Testis (tissue), 3 donors: ENCODE results near the gene BCAR3. TPM values are rescaled to one million over a fixed set of nuclear protein-coding genes. Genes with fewer than 3 reads are reported as not detected.
"Not testable (repeated sequence)": the region's sequence is repeated elsewhere in the genome, so short reads cannot be mapped to it uniquely, and the experiment has no call there.

Source experiments
- DNase-seq: peaks from one replicate; pipeline ENCODE4 v3.0.0-alpha.2; 2019
- H3K27ac ChIP-seq, 2 donors: fragments of 200-600 bp; sonication (generic); one replicate each; pipeline ENCODE4 v1.5.1; 2019
- H3K27me3 ChIP-seq: fragments of 200-600 bp; sonication (generic); one replicate; pipeline ENCODE4 v1.5.1; 2019
- H3K36me3 ChIP-seq: fragments of 200-600 bp; sonication (generic); one replicate; pipeline ENCODE4 v1.5.1; 2017; ENCODE audit warnings: low read depth; ENCODE audit errors: missing control alignments
- H3K4me1 ChIP-seq: fragments of 200-600 bp; sonication (generic); one replicate; pipeline ENCODE4 v1.5.1; 2019
- H3K4me3 ChIP-seq, 2 donors: fragments of 200-600 bp; sonication (generic); one replicate each; pipeline ENCODE4 v1.5.1; 2017 to 2019
- H3K9me3 ChIP-seq: fragments of 200-600 bp; sonication (generic); one replicate; pipeline ENCODE4 v1.5.1; 2017
- CTCF ChIP-seq, 3 experiments: fragments of 450-650 bp in 2 of 3; fragments of 200-600 bp in 1 of 3; sonication (generic) in 1 of 3; IDR thresholded peaks; one replicate each; pipeline ENCODE4 v1.5.1; 2016 to 2019; ENCODE audit warnings: antibody characterized with exemption in 3 of 3, mild to moderate bottlenecking in 2 of 3, moderate library complexity in 1 of 3
- POLR2A ChIP-seq: fragments of 450-650 bp; IDR thresholded peaks from one replicate; pipeline ENCODE4 v1.6.1; 2017; ENCODE audit warnings: antibody characterized with exemption, mild to moderate bottlenecking, moderate library complexity
- WGBS, 2 donors: methylation state at CpG; one replicate each; pipeline ENCODE4 v1.1.5; 2018; 5-methylcytosine and 5-hydroxymethylcytosine counted together
- intact Hi-C: fragments of 100-400 bp; cut with DNase I; formaldehyde crosslinking; loops from one replicate; pipeline ENCODE4 v1.15.1; 2023; ENCODE audit warnings: low total_unique reads
- polyA plus RNA-seq: library from polyadenylated mRNA; stranded (reverse); fragments of 350-450 nt; fragmentation: Illumina TruSeq; extraction: RNeasy Lipid Tissue Mini Kit (QIAGEN cat#74804); gene quantifications from one replicate; pipeline ENCODE4 v1.2.3, GENCODE V29; 2014; ENCODE audit warnings: low read depth, low replicate concordance; ENCODE audit not compliant: insufficient read depth
- total RNA-seq, 2 donors: library from RNA; depleted of rRNA; stranded (reverse); fragments of >200 nt; gene quantifications; one replicate each; pipeline ENCODE4 v1.2.3, GENCODE V29; 2016

Gene BCAR3
- total and polyA plus RNA-seq, 3 donors from 2014 or later = 23.2 to 55.9 (median 42.9) TPM

GRCh38 chr1:93661829-93662474 is 19.7 kb downstream of the BCAR3 start:
- 53 to 60% methylated on average over 7 of the region's 7 CpGs for WGBS, 2 donors
- Histone ChIP-seq H3K4me3 (no peak overlapping the region), H3K9me3 (no peaks in the 10 kb centered on the region), H3K36me3 (no peaks in the 10 kb centered on the region), H3K27me3 (no peaks in the 10 kb centered on the region), H3K27ac (peak overlapping the region; percentile 65 to 72), H3K4me1 (peaks cover 68% of the 10 kb centered on the region)
- DNase-seq = no peak
- no peak for TF ChIP-seq CTCF (IDR thresholded peaks at IDR 0.05)
- TF ChIP-seq POLR2A = no peak
- intact Hi-C loops = no loop called here

GRCh38 chr1:93661341-93661740 is 20.3 kb downstream of the BCAR3 start:
- DNase-seq, H3K4me3 ChIP-seq, H3K36me3 ChIP-seq, intact Hi-C loops, H3K27me3 ChIP-seq, H3K9me3 ChIP-seq: not testable (repeated sequence)
- WGBS, 2 donors = 88 to 95% methylated on average over 9 of the region's 9 CpGs
- H3K4me1 ChIP-seq = peaks cover 62% of the 10 kb centered on the region
- peak overlapping the region; percentile 65 to 72 for H3K27ac ChIP-seq

GRCh38 chr1:93659822-93660503 is 21.7 kb downstream of the BCAR3 start:
- Histone ChIP-seq H3K4me1 (peaks cover 49% of the 10 kb centered on the region), H3K27me3 (no peaks in the 10 kb centered on the region), H3K27ac (peak overlapping the region; percentile 21 to 45), H3K36me3 (no peaks in the 10 kb centered on the region), H3K9me3 (no peaks in the 10 kb centered on the region), H3K4me3 (no peak overlapping the region)
- intact Hi-C loops = no loop called here
- peak; percentile 70 for DNase-seq
- 31 to 55% methylated on average over 9 of the region's 9 CpGs for WGBS, 2 donors
- TF ChIP-seq POLR2A (no peak), CTCF (IDR thresholded peaks at IDR 0.05) (no peak)

GRCh38 chr1:93658188-93658587 is 23.4 kb downstream of the BCAR3 start:
- Histone ChIP-seq H3K27ac (no peak overlapping the region), H3K9me3 (no peaks in the 10 kb centered on the region), H3K4me1 (peaks cover 31% of the 10 kb centered on the region), H3K4me3 (no peak overlapping the region), H3K27me3 (no peaks in the 10 kb centered on the region), H3K36me3 (no peaks in the 10 kb centered on the region)
- no peak for DNase-seq
- intact Hi-C loops = no loop called here
- TF ChIP-seq POLR2A (no peak), CTCF (IDR thresholded peaks at IDR 0.05) (no peak)
- 96 to 98% methylated on average over 5 of the region's 5 CpGs for WGBS, 2 donors

- H3K9me3 ChIP-seq = no peaks in the 10 kb centered on the region
- no peak overlapping the region for H3K4me3 ChIP-seq
- no peaks in the 10 kb centered on the region for H3K36me3 ChIP-seq
- H3K27ac ChIP-seq = no peak overlapping the region
- H3K4me1 ChIP-seq = peaks cover 14% of the 10 kb centered on the region
- intact Hi-C loops = no loop called here
- no peaks in the 10 kb centered on the region for H3K27me3 ChIP-seq
- no peak for DNase-seq
- 84 to 90% methylated on average over 5 of the region's 5 CpGs for WGBS, 2 donors
- no peak for TF ChIP-seq CTCF (IDR thresholded peaks at IDR 0.05)
- no peak for TF ChIP-seq POLR2A
These were observed 25.1 kb downstream of the BCAR3 start for GRCh38 chr1:93656491-93656890.
